Stimulated activated CD4-positive, alpha-beta T cell treated with anti-CD3 and anti-CD28 coated beads, Interleukin-2, amount 100 ng/mL, for 24 hours (primary cell): ENCODE measurements around the gene TMA7.

Experiments used
- DNase-seq, 2 donors: peaks; one replicate each; pipeline ENCODE4 v3.0.0-alpha.2; 2020

The TMA7 gene

GRCh38 chr3:48409291-48410201, 30.5 kb upstream of the TMA7 start:
- DNase-seq: peak in 1 of 2 donors; percentile 8

GRCh38 chr3:48410205-48411040, 29.6 kb upstream of the TMA7 start:
- no peak for DNase-seq

GRCh38 chr3:48411041-48411588, 28.9 kb upstream of the TMA7 start:
- DNase-seq: no peak

- no peak for DNase-seq
Measured at GRCh38 chr3:48411606-48412374, 28.3 kb upstream of the TMA7 start.

GRCh38 chr3:48412375-48413001, 27.6 kb upstream of the TMA7 start:
- DNase-seq: no peak

- no peak for DNase-seq
Measured at GRCh38 chr3:48413086-48413485, 27.0 kb upstream of the TMA7 start.

GRCh38 chr3:48413611-48414010, 26.4 kb upstream of the TMA7 start:
- DNase-seq: no peak

GRCh38 chr3:48414376-48415250, 25.4 kb upstream of the TMA7 start:
- DNase-seq: no peak

- DNase-seq: no peak
Measured at GRCh38 chr3:48415251-48415953, 24.7 kb upstream of the TMA7 start.

- DNase-seq: no peak
Measured at GRCh38 chr3:48416091-48416505, 24.0 kb upstream of the TMA7 start.

- DNase-seq: no peak
Measured at GRCh38 chr3:48416546-48416945, 23.5 kb upstream of the TMA7 start.

- no peak for DNase-seq
Measured at GRCh38 chr3:48417529-48418108, 22.4 kb upstream of the TMA7 start.

GRCh38 chr3:48418140-48418539, 21.9 kb upstream of the TMA7 start:
- no peak for DNase-seq

- no peak for DNase-seq
Measured at GRCh38 chr3:48418651-48419050, 21.4 kb upstream of the TMA7 start.

GRCh38 chr3:48419149-48419548, 20.9 kb upstream of the TMA7 start:
- no peak for DNase-seq

GRCh38 chr3:48419597-48419996, 20.5 kb upstream of the TMA7 start:
- DNase-seq: no peak

- DNase-seq: no peak
Measured at GRCh38 chr3:48420561-48420960, 19.5 kb upstream of the TMA7 start.

GRCh38 chr3:48422272-48422671, 17.8 kb upstream of the TMA7 start:
- DNase-seq: no peak

- no peak for DNase-seq
Measured at GRCh38 chr3:48422681-48423080, 17.4 kb upstream of the TMA7 start.

- no peak for DNase-seq
Measured at GRCh38 chr3:48423241-48423882, 16.7 kb upstream of the TMA7 start.
